GM11168 (cell line): Measurements from ENCODE around the gene MAMSTR.
"Not testable (repeated sequence)": the region's sequence is repeated elsewhere in the genome, so short reads cannot be mapped to it uniquely, and the experiment has no call there.

Source experiments
- in situ Hi-C: fragments of 300-500 bp; cut with MboI; formaldehyde crosslinking; loops from one replicate; pipeline ENCODE4 v1.12.0; 2022; ENCODE audit warnings: low sequenced_read_pairs; ENCODE audit not compliant: unreplicated experiment

The MAMSTR gene

DNA sequence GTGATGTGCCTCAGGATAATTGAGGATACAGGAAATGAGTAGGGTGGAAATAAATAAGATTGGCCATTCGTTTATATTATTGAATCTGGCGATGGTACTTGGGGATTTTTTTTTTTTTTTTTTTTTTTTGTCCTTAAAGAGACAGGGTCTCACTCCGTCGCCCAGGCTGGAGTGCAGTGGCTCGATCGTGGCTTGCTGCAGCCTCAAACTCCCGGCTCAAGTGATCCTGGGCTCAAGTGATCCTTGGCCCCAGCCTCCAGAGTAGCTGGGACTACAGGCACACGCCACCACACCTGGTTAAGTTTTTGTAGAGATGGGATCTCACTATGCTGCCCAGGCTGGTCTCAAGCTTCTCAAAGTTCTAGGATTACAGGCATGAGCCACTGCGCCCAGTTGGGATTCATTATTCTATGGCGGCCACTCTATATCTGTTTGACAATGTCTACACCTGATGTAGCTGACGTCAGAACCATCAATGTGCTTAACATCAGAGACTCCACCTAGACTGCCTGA lies 2.7 kb upstream of the MAMSTR start:
- in situ Hi-C loops: no loop called here

DNA sequence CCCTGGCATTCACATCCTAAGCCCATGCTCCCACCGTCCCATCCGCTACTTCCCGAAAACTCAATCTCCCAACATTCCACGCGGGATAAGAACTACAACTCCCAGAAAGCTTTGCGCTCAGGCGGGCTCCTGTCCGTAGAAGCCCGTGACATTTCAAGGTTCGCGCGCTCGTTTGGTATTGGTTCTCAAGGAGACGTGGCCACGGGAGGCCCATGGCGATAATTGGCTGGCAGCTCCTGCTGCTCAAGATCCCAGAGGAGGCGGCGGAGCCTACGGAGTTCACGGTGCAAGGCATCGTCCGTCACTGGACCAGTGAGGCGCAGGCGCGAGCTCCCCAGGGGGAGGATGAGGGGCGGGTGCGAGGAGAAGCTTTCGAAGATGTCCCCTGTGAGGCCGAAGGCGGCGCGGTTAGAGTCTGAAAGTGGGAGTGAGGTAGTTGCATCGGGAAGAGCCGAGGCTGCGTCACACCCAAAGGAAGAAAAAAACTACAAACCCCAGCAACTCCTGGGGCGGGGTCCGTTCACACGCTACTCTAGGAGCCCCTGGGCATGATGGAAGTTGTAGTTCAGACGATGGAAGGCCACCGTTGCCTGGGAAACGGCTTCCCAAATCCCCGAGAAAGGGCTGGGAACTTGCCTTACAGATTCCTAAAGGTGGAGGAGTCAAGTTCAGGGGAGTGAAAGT lies 1.2 kb upstream of the MAMSTR start:
- in situ Hi-C loops: no loop called here

DNA sequence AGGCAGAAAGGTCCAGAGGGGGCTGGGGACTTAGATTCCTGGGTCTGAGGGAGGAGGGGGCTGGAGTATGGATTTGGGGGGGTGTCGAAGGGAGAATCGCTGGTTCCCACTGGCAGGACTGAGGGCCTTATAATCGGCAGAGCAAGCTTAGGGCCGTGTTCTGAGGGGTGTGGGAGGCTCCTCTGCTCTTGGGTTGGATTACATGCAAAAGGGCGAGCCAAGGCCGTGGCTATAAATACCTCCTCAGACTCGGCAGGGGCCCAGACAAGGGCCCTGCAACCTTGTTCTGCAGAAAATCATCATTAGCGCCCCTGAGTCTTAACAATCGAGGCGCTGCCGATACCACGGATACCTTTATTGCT lies 707 bp upstream of the MAMSTR start:
- in situ Hi-C loops: no loop called here

DNA sequence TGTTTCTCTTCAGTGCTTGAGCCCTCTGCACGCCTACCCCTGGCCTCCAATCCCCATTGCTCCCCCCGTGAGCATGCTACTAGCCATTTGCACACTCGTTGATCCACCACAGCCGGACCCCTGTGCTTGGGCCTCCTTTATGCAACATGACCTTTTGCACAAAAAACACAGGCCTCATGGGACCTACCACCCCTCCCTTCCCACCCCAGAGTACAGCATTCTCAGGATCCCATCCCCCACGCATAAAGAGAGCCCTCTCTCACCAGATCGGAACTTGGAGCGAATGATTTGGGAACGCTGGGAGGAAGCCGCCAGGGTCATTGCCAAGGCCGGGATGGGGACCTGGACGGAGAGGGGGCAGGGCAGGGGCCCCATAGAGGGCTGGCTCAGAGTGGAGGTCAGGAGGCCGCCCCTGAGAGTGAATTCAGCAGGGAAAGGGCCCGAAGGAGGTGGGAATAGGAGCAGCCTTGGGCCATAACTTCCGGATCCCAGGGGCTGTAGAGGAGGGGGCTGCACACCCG lies 754 bp downstream of the MAMSTR start:
- in situ Hi-C loops: no loop called here

DNA sequence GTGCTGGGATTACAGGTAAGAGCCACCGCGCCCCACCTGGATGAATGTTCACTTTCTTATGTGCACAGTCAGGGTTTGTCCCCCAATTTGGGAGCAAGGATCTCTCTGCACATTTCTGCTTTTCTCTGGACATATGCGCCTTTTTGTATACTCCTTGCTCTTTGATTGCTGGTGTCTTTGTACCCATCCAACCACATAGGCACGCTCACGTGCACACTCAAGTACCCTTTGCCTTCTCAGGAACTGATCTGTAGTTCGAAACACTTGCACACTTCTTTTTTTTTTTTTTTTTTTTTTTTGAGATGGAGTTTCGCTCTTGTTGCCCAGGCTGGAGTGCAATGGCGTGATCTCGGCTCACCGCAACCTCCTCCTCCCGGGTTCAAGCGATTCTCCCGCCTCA lies 1.4 kb downstream of the MAMSTR start:
- in situ Hi-C loops: not testable (repeated sequence)

DNA sequence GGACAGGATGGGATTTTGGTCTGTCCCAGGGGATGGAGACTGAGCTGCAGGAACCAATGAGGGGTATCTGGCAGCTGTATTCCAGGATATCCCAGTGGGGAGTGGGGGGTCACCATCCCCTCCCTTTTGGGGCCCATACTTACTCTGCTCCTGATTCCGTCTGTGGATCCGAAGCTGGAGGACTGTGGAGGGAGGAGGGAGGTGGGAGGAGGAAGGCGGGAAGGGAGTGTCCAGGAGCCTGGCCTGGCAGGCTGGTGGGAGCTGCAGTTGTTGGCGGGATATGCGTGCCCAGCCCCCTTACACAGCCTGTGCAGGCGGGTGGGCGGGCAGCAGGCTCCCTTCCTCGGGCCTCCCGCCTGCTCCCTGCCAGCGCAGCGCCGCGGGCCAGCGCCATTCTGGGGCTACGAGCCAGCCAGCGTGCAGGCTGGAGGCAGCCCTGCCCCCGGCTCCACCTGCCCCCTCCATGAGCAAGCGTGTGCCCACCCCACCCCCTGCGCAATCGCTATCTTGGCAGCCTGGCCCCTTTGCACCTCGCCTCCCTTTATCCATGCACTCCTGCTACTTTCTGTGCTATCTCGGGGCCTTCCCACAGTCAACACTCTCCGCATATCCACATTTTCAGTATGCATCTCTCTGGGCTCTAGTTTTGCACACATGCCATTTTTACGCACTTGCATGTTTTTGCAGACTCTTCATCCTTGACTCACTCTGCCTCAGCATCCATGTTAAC lies 2.8 kb downstream of the MAMSTR start:
- in situ Hi-C loops: no loop called here

DNA sequence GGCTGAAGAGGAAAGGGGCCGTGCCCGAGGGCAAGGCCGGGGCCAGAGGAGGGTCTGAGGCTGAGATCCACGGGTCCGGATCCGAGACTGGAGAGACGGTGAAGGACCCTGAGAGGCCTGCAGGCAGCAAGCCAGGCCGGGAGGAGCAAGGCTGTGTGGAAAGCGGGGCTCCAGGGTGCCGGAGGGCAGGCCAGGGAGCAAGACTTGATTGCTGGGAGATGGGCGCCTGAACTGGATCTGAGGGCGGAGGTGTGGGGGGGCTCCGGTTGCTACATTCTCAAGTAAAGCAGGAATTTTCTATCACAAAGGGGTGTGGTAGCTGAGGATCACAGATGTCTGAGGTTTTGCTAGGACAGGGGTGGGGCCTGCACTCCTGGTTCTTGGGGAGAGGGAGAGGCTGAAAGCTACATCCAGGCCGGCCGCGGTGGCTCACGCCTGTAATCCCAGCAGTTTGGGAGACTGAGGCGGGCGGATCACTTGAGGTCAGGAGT lies 3.8 kb downstream of the MAMSTR start:
- in situ Hi-C loops: no loop called here

DNA sequence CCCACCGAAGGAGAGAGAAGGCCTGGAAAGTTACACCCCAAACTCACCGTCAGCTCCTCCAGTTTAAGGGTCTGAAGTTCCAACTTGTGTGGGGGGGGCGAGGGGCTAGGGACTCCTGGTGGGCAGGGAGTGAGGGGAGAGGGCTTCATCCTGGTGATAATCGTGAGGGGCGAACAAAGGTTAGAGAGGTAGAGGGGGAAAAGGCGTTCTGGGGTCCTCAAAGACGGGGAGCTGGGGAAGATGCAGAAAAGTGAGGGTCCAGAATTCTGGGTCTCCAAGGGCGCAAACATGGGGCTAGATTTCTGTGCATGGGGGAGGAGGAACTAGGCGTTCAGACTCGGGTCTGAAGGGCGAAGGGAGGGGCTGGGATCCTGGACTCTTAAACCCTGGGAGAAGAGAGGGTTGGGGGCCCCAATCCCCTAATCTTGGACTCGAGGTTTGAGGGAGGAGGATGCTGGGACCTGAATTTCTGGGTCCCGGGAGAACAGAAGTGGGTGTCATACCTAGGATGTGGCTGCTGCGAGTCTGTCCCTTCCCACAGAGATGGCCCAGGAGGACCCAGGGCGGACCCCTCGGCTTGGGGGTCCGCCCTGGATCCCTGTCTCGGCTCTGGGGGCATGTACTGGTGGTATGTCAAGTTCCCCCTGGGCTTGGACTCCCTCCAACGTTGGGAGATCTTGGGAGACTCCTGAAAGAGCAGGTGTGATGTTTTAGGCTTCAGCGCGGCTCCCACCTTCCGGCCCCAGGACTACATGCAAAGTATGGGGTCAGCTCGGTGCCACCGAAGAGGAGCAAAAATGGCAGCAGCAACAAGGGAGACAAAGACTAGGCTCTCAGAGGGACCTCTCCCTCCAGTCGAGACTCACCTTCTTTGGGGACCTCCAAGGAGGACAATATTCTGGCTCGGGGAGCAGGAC lies 4.5 kb downstream of the MAMSTR start:
- in situ Hi-C loops: no loop called here

DNA sequence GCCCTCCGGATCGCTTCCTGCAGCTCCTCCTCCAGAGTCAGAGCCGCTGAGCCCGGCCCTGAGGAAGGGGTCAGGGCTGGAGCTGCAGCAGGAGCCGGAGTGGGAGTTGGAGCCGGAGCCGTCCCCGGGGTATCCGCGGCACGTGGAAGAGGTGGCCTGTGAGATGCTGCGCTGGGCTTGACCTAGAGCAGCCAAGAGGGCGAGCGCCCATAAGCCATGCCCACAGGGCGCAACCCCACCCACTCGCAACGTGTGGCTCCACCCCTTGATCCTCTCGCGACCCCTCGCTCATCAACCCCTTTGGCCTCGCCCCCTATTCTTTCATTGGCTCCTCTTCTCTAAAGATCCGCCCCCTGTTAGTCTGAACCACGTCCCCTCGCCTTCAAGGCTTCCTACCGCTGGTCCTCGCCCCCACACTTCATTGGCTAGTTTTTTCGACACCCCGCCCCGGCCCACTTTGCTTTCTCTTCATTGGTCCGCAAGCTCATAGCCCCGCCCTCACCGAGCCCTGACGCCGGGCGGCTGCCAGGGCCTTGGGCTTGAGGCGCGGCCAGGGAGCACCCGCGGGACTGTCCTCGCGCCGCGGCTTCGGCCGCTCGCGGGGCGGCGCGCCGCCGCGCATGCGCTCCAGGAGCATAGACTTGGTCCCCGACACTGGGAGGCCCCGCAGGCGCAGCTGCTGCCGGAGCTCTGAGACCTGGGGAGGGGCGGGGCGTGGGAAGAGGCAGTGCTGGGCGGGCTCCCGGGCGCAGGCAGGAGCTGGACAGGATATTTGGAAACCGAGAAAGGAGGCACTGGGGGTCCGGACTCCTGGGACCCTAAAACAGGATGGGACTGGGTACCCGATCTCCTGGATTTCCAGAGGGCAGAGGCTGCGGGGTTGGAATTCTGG lies 5.4 kb downstream of the MAMSTR start:
- in situ Hi-C loops: no loop called here

DNA sequence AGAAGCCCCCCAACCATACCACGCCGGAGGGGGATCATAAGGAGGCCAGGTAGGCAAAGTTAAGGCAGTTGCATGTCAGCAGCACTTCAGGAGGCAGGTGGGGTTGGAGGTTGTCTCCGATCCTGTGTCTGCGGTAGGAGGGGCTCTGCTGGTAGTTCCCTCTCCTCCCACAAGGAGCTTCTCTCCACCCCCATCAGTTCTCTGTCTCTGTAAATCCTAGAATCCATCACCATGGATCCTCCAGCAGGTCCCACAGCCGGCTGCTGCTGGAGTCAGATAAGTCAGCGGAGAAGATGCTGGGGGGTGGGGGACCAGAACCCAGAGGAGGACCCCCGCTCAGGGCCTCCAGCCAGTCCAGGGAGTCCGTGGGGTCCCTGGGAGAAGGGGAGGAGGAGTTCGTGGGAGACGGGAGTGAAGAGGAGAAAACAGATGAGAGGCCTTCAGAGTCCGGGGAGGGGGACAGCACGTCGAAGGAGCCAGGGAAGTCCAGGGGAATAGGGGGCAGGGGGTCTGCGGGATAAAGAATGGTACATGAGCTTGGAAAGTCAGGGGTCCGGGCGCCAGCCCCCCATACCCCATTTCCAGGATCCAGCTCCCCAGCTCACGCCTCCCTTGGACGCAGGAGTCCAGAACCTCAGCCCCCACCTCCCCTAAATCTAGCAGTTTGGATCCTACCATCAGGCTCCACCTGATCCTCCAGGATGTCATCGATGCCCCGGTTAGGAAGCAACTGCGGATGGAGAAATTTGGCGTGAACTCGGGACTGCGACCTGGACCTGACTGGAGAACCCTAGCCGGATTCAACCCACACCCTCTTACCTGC lies 6.3 kb downstream of the MAMSTR start:
- in situ Hi-C loops: no loop called here

DNA sequence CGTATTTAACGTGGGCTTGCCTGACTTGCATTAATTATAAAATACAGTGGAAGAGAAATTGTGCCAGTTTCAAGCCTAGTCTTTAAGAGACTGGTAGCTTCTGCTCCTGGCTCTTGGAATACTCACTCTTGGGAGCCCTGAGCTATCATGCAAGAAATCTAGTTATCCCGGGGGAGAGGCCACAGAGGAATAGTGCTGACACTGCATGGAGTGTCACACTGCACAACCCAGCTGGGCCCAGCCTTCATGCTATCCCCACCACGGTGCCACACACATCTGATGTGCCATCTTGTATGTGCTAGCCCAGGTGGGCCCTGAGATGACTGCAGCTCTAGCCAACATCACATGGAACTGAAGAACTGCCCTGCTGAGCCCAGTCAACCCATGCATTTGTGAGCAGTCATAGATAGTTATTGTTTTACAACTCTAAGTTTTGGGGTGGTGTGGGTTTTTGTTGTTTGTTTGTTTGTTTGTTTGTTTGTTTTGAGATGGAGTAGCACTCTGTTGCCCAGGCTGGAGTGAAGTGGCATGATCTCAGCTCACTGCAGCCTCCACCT lies 8.3 kb downstream of the MAMSTR start:
- in situ Hi-C loops: no loop called here

DNA sequence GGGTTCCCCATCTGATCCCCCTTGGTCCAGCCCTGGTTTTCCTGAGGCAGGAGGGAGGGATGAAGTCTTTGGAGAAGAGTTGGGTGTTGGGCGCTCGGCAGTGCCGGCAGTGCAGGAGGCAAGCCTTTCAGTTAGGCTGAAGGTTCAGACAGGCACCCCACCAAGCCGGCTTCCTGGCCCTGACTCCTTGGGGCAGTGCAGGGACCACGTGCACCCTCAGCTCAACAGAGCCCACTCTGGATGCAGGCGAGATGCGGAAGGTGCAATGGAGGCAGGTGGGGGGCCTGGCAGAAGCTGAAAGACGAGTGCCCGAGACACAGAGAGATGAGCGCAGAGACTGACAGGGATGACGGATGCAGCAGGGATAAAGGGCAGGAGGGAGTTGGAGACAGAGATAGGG lies 11.1 kb downstream of the MAMSTR start:
- in situ Hi-C loops: no loop called here

DNA sequence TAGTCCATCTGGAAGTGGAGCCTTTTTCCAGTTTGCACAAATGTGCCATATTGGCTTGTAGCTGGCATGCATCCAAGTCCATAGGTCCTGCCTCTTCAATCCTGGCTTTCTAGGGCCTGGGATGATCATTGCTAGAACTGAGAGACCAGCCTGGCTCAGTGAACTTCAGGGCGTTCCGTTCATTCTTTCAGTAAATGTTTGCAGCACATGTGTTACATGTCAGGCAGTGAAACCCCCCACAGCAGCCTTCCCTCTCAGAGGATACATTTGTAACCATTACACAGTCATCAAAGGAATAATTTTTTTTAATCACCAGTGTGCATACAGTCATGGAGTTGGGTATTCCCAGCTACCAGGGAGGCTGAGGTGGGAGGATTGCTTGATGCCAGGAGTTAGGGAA lies 14.1 kb downstream of the MAMSTR start:
- in situ Hi-C loops: no loop called here

DNA sequence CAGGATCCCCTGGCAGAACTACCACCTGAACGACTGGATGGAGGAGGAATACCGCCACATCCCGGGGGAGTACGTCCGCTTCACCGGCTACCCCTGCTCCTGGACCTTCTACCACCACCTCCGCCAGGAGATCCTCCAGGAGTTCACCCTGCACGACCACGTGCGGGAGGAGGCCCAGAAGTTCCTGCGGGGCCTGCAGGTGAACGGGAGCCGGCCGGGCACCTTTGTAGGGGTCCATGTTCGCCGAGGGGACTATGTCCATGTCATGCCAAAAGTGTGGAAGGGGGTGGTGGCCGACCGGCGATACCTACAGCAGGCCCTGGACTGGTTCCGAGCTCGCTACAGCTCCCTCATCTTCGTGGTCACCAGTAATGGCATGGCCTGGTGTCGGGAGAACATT lies 16.2 kb downstream of the MAMSTR start:
- in situ Hi-C loops: no loop called here

DNA sequence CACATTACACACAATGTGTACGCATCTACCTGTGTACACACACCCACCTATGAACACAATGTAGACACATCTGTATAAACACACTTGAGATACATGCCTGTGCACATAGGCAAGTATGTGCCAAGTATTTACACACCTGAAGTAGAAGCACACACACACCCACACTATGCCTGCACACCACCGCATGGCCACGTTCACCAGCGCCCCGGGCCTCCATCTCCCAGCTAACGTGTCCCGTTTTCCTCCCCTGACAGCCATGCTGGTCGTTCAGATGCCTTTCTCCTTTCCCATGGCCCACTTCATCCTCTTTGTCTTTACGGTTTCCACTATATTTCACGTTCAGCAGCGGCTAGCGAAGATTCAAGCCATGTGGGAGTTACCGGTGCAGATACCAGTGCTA lies 16.8 kb downstream of the MAMSTR start:
- in situ Hi-C loops: no loop called here

DNA sequence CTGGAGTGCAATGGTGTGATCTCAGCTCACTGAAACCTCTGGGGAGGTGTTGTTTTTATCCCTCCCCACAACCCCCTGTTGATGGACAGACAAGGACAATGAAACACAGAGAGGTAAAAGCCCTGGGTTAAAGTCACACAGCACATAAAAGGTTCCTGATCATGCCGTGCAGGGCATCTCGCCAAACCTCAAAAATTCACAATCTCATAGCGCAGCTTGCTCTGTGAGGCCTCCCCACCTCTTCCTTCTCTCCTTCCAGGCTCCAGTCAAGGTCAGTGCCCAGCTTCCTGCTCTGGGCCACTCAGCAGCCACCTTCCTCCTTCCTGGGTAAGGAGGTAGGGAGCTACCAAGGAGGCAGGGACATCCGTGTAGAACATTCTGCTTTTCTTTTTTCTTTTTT lies 21.5 kb downstream of the MAMSTR start:
- in situ Hi-C loops: no loop called here

DNA sequence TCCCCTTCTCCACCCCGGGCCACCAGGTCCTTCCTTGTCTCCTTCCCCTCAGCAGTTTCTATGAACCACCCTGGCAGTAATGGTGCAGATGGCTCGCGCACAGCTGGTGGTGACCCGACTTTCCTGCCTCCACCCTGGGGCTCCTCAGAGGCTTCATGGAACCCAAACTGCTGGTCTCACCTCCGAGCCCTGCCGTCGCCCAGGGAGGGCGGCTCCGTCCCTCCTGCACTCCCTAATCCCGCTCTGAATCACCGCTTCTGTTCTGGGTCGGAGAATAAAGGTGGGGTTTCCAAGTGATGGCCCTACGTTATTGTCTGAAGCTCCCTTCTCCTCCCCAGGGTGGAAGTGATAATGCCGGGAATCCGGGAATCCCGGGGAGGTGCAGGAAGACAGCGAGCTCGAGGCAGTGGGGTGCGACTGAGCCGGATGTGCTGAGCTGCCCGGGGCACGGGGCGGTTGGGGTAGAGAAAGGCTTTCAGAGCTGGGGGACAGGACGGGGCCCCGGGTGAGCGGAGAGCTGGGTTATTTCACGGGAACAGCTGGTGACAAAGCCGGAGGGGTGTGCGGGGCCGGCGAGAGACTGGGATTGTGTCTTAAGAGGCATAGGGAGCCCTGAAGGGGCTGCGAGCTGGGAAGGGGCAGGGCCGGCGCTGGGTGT lies 23.0 kb downstream of the MAMSTR start:
- in situ Hi-C loops: no loop called here
